Ishikawa (cell line): Measurements from ENCODE around the gene KRT85.
A peak's percentile ranks its signal among the peaks of the same experiment; 100 is the strongest.

Experiments
- CEBPB ChIP-seq: IDR thresholded peaks from 2 replicates; pipeline ENCODE4 v1.6.1; 2012
- CREB1 ChIP-seq: IDR thresholded peaks from 2 replicates; pipeline ENCODE4 v1.6.1; 2012; ENCODE audit warnings: low read depth
- EGR1 ChIP-seq: IDR thresholded peaks from 2 replicates; pipeline ENCODE4 v1.6.1; 2012
- EP300 ChIP-seq: IDR thresholded peaks from 2 replicates; pipeline ENCODE4 v1.6.1; 2012; ENCODE audit warnings: borderline replicate concordance
- FOXM1 ChIP-seq: IDR thresholded peaks from 2 replicates; pipeline ENCODE4 v1.6.1; 2012; ENCODE audit warnings: low read depth, borderline replicate concordance
- NFIC ChIP-seq: IDR thresholded peaks from 2 replicates; pipeline ENCODE4 v1.6.1; 2012
- RAD21 ChIP-seq: IDR thresholded peaks from 2 replicates; pipeline ENCODE4 v1.6.1; 2012; ENCODE audit warnings: low read depth
- TAF1 ChIP-seq: IDR thresholded peaks from 2 replicates; pipeline ENCODE4 v1.6.1; 2012; ENCODE audit warnings: low read depth, mild to moderate bottlenecking
- TCF12 ChIP-seq: IDR thresholded peaks from 2 replicates; pipeline ENCODE4 v1.6.1; 2012; ENCODE audit warnings: low read depth
- TEAD4 ChIP-seq: IDR thresholded peaks from 2 replicates; pipeline ENCODE4 v1.6.1; 2012
- USF1 ChIP-seq: IDR thresholded peaks from 2 replicates; pipeline ENCODE4 v1.6.1; 2012
- YY1 ChIP-seq: IDR thresholded peaks from 2 replicates; pipeline ENCODE4 v1.6.1; 2012; ENCODE audit warnings: low read depth
- ZBTB7A ChIP-seq: IDR thresholded peaks from 2 replicates; pipeline ENCODE4 v1.6.1; 2012; ENCODE audit warnings: low read depth
- TF ChIP-seq, protein P1 (sequence below): IDR thresholded peaks from 2 replicates; pipeline ENCODE4 v1.6.1; 2012
- TF ChIP-seq, protein P2 (sequence below): IDR thresholded peaks from 2 replicates; pipeline ENCODE4 v1.6.1; 2012; ENCODE audit warnings: low read depth, mild to moderate bottlenecking

Gene KRT85

DNA sequence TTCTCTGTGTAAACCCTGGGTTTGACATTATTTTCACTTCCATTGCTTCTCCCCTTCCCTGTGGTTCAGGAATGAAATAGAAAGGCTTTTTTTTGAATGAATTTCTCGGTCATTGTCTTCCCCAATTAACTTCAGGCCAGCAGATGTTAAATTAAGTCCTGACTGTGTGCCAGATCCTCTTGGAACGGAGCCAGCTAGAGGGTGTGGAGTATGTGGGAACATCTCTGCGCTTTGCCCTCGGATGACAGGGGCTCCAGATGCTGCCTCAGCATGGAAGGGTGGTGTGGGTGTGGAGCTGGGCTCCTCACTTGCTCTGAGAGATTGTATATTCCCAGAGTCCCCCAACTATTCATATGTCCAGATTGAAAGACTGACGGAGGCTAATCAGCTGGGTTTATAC lies 13.1 kb downstream of the KRT85 start:
- TF ChIP-seq NFIC: peak; percentile 74
- no peak for TF ChIP-seq CEBPB

DNA sequence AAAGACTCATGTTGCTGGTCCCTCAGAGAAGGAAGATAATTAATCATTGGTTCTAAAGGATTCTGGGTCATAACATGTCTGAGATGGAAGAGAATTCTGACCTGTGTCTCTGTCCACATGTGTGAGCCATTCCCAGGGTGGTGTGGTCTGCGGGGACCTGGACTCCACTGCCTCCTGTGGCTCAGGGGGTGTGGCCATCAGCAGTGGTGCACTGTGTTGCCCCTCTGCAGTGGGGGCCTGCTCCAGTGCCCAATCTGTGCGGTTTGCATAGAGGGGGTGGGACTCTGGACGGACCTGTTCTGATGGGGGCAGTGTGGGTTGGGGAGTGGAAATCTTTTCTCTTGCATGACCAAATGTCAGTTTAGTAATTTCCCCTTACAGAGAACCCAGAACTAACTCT lies 13.5 kb downstream of the KRT85 start:
- TF ChIP-seq CREB1 (no peak), FOXM1 (no peak)
- TF ChIP-seq, protein P1, sequence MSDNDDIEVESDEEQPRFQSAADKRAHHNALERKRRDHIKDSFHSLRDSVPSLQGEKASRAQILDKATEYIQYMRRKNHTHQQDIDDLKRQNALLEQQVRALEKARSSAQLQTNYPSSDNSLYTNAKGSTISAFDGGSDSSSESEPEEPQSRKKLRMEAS: no peak

DNA sequence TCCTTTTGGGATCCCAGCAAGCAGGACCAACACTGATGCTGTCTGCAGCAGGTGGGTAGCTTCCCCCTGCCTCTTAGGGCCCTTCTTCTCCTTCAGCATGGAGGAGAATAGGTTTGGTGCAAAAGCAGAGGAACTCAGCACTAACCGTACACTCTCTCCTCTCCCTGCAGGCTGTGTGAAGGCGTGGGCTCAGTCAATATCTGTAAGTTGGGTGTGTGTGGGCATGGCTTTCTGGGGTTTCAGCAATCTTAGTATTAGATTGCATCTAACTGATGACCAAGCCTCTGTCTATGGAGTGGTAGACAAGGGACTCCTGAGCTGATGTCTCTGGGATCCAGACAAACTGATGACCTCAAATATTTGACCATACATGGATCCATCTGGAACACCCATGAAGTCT lies 14.3 kb downstream of the KRT85 start:
- no peak for TF ChIP-seq YY1
- TF ChIP-seq TCF12: no peak
- TF ChIP-seq NFIC: no peak
- no peak for TF ChIP-seq EGR1
- TF ChIP-seq ZBTB7A: no peak
- TF ChIP-seq USF1: no peak
- TF ChIP-seq, protein P1: no peak

DNA sequence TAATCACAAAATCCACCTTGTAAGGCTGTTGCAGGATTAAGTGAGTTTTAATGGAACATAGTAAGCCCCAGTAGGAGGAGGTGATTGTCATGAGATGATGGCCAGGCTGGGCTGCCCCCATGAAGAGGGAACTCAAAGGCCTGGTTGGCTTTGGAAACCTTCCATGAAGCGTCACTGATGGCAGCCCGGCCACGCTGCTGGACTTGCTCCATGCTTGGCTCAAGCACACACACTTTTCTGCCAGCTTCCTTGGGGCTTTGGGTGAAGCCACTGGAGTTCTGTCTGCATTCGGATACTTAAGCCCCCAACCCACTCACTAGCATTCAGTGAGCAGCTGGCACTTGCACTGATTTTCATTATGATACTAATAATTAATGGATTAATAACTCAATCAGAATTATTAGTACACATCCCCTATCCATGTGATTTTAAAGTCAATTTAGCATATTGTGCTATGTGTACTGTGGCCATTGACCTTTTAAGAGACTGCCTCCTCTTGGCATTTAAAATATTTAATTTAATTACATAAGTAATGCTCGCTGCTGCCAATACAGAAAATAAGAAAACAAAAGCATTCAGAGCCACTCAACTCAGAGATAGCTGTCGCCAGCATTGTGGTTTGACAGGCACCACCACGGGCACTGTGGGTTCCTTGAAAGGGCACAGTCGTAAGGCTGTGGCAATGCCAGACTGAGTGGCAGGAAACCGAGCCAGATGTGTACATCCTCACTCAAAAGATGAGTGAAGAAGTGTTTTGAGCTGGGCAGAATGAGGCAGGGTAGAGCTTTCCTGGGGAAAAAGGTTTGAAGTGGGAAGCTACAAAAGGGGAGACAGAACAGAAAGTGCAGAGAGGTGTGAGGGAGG lies 15.9 kb downstream of the KRT85 start:
- no peak for TF ChIP-seq CEBPB
- TF ChIP-seq EGR1: no peak

GRCh38 chr12:52350786-52351185 lies 16.5 kb downstream of the KRT85 start:
- no peak for TF ChIP-seq YY1
- no peak for TF ChIP-seq TCF12
- no peak for TF ChIP-seq FOXM1
- no peak for TF ChIP-seq CEBPB
- TF ChIP-seq, protein P1: no peak
- TF ChIP-seq, protein P2, sequence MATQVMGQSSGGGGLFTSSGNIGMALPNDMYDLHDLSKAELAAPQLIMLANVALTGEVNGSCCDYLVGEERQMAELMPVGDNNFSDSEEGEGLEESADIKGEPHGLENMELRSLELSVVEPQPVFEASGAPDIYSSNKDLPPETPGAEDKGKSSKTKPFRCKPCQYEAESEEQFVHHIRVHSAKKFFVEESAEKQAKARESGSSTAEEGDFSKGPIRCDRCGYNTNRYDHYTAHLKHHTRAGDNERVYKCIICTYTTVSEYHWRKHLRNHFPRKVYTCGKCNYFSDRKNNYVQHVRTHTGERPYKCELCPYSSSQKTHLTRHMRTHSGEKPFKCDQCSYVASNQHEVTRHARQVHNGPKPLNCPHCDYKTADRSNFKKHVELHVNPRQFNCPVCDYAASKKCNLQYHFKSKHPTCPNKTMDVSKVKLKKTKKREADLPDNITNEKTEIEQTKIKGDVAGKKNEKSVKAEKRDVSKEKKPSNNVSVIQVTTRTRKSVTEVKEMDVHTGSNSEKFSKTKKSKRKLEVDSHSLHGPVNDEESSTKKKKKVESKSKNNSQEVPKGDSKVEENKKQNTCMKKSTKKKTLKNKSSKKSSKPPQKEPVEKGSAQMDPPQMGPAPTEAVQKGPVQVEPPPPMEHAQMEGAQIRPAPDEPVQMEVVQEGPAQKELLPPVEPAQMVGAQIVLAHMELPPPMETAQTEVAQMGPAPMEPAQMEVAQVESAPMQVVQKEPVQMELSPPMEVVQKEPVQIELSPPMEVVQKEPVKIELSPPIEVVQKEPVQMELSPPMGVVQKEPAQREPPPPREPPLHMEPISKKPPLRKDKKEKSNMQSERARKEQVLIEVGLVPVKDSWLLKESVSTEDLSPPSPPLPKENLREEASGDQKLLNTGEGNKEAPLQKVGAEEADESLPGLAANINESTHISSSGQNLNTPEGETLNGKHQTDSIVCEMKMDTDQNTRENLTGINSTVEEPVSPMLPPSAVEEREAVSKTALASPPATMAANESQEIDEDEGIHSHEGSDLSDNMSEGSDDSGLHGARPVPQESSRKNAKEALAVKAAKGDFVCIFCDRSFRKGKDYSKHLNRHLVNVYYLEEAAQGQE: no peak
- TF ChIP-seq EP300: no peak

GRCh38 chr12:52350021-52350620 lies 17.2 kb downstream of the KRT85 start:
- TF ChIP-seq ZBTB7A (no peak), EGR1 (no peak), RAD21 (no peak), YY1 (no peak), CEBPB (no peak), CREB1 (no peak), USF1 (no peak), TEAD4 (no peak)
- TF ChIP-seq, protein P1: no peak

DNA sequence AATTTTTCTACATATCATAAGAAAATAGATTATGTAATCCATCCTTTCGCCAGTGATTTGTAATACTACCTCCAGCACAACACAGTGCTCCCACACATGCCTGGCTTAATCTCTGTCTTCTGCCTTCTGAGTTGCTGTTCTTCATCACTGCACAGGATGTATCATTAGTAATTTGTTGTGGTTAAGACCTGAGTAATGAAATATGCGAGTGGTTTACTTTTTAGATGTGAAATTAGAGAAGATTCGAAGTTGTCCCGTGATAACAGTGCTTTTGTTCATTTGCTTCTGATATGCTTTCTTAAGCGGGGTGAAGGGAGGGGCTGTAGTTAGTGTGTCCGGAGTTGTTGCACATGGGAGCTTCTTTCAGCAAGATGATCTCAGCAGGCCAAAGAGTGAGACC lies 18.1 kb downstream of the KRT85 start:
- TF ChIP-seq NFIC (no peak), FOXM1 (no peak), EGR1 (no peak), YY1 (no peak), USF1 (no peak), RAD21 (no peak), EP300 (no peak), CREB1 (no peak), CEBPB (no peak), TEAD4 (no peak), ZBTB7A (no peak), TCF12 (no peak), TAF1 (no peak)
- TF ChIP-seq, protein P2: no peak
- TF ChIP-seq, protein P1: no peak
